ENCODE measurements around the gene ZCCHC2.

- TF ChIP-seq, protein P1, sequence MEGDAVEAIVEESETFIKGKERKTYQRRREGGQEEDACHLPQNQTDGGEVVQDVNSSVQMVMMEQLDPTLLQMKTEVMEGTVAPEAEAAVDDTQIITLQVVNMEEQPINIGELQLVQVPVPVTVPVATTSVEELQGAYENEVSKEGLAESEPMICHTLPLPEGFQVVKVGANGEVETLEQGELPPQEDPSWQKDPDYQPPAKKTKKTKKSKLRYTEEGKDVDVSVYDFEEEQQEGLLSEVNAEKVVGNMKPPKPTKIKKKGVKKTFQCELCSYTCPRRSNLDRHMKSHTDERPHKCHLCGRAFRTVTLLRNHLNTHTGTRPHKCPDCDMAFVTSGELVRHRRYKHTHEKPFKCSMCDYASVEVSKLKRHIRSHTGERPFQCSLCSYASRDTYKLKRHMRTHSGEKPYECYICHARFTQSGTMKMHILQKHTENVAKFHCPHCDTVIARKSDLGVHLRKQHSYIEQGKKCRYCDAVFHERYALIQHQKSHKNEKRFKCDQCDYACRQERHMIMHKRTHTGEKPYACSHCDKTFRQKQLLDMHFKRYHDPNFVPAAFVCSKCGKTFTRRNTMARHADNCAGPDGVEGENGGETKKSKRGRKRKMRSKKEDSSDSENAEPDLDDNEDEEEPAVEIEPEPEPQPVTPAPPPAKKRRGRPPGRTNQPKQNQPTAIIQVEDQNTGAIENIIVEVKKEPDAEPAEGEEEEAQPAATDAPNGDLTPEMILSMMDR (IDR thresholded peaks at IDR 0.05), result no peak
- TF ChIP-seq POLR2AphosphoS5 (IDR thresholded peaks at IDR 0.05), result no peak
- no peak for TF ChIP-seq POLR2A (IDR thresholded peaks at IDR 0.05)
These were observed 93.5 kb downstream of the ZCCHC2 start for GRCh38 chr18:62616331-62616805.

Measured in breast epithelium (tissue), 3 donors.